GM18499 (cell line): ENCODE results near the gene TDRD15.
"Not testable (repeated sequence)": the region's sequence is repeated elsewhere in the genome, so short reads cannot be mapped to it uniquely, and the experiment has no call there.

Source experiments
- ATAC-seq: cut with Tn5 transposase; IDR thresholded peaks from one replicate; pipeline ENCODE4 v1.9.1; 2021; ENCODE audit warnings: moderate number of reproducible peaks; ENCODE audit not compliant: insufficient read depth, unreplicated experiment

Gene TDRD15

GRCh38 chr2:21123473-21124393 lies at the start of gene TDRD15:
Gene TDRD15 (plus strand): TSS chr2:21123968. CDS start chr2:21137468, 13,500 bp downstream.
- no peak for ATAC-seq

- ATAC-seq = no peak
Observed at GRCh38 chr2:21078296-21078695, 45.5 kb upstream of the TDRD15 start.

GRCh38 chr2:21083482-21083881 lies 40.3 kb upstream of the TDRD15 start:
- ATAC-seq = no peak

- no peak for ATAC-seq
Observed at GRCh38 chr2:21084401-21084800, 39.4 kb upstream of the TDRD15 start.

- ATAC-seq = no peak
Observed at GRCh38 chr2:21092308-21092869, 31.4 kb upstream of the TDRD15 start.

GRCh38 chr2:21095178-21095577 lies 28.6 kb upstream of the TDRD15 start:
- no peak for ATAC-seq

GRCh38 chr2:21095714-21096113 lies 28.1 kb upstream of the TDRD15 start:
- ATAC-seq = no peak

- no peak for ATAC-seq
Observed at GRCh38 chr2:21096458-21096857, 27.3 kb upstream of the TDRD15 start.

GRCh38 chr2:21097331-21097730 lies 26.4 kb upstream of the TDRD15 start:
- ATAC-seq = no peak

GRCh38 chr2:21098294-21098693 lies 25.5 kb upstream of the TDRD15 start:
- ATAC-seq = no peak

GRCh38 chr2:21099281-21099907 lies 24.4 kb upstream of the TDRD15 start:
- no peak for ATAC-seq

- not testable (repeated sequence) for ATAC-seq
Observed at GRCh38 chr2:21101514-21102155, 22.1 kb upstream of the TDRD15 start.

GRCh38 chr2:21102356-21102755 lies 21.4 kb upstream of the TDRD15 start:
- ATAC-seq = no peak

- no peak for ATAC-seq
Observed at GRCh38 chr2:21103274-21103891, 20.4 kb upstream of the TDRD15 start.

GRCh38 chr2:21104030-21104660 lies 19.6 kb upstream of the TDRD15 start:
- ATAC-seq = no peak

GRCh38 chr2:21111012-21111411 lies 12.8 kb upstream of the TDRD15 start:
- ATAC-seq = no peak

GRCh38 chr2:21117688-21118087 lies 6.1 kb upstream of the TDRD15 start:
- no peak for ATAC-seq

- ATAC-seq = peak; percentile 59
Observed at GRCh38 chr2:21118302-21118920, 5.4 kb upstream of the TDRD15 start.

- ATAC-seq = no peak
Observed at GRCh38 chr2:21131861-21132260, 8.1 kb downstream of the TDRD15 start.
